Progenitor cell of endocrine pancreas (in vitro differentiated cells): ENCODE data around the gene SH3PXD2A. TPM values are rescaled to one million over a fixed set of nuclear protein-coding genes. Genes with fewer than 3 reads are reported as not detected.

ENCODE experiments used
- DNase-seq: peaks from one replicate; pipeline ENCODE4 v3.0.0; 2021; ENCODE audit warnings: low spot score; ENCODE audit not compliant: unreplicated experiment
- H3K27ac Mint-ChIP-seq: 2 replicates; pipeline ENCODE4 v1.8.0; 2021; ENCODE audit warnings: mild to moderate bottlenecking, moderate library complexity, mixed read lengths
- H3K27me3 Mint-ChIP-seq: 2 replicates; pipeline ENCODE4 v1.8.0; 2021; ENCODE audit warnings: mixed read lengths
- H3K36me3 Mint-ChIP-seq: 2 replicates; pipeline ENCODE4 v1.8.0; 2022; ENCODE audit warnings: mixed read lengths; ENCODE audit not compliant: insufficient read depth
- H3K4me1 Mint-ChIP-seq: 2 replicates; pipeline ENCODE4 v1.8.0; 2021; ENCODE audit warnings: low read depth, mixed read lengths
- H3K4me3 Mint-ChIP-seq: 2 replicates; pipeline ENCODE4 v1.8.0; 2021; ENCODE audit warnings: low read depth, mild to moderate bottlenecking, moderate library complexity, mixed read lengths
- H3K9me3 Mint-ChIP-seq: 2 replicates; pipeline ENCODE4 v1.8.0; 2021; ENCODE audit warnings: low read depth, mixed read lengths
- CTCF ChIP-seq: fragments of 200-600 bp; sonication (generic); IDR thresholded peaks from one replicate; pipeline ENCODE4 v1.5.0; 2021; ENCODE audit warnings: antibody characterized with exemption, mild to moderate bottlenecking; ENCODE audit not compliant: unreplicated experiment
- total RNA-seq: library from RNA; stranded (reverse); gene quantifications from 2 replicates; pipeline ENCODE4 v1.2.1, GENCODE V29; 2021

The SH3PXD2A gene
- total RNA-seq, 1 donor from 2014 or later = 28.0 TPM

GRCh38 chr10:103692436-103692951, 162.9 kb downstream of the SH3PXD2A start:
- H3K27ac Mint-ChIP-seq = no peak overlapping the region
- no peaks in the 10 kb centered on the region for H3K36me3 Mint-ChIP-seq
- peaks cover 9% of the 10 kb centered on the region for H3K4me1 Mint-ChIP-seq
- peak overlapping the region; percentile 21 for H3K4me3 Mint-ChIP-seq
- DNase-seq = no peak
- TF ChIP-seq CTCF = no peak
- peaks cover 31% of the 10 kb centered on the region for H3K27me3 Mint-ChIP-seq
- H3K9me3 Mint-ChIP-seq = no peaks in the 10 kb centered on the region

GRCh38 chr10:103691723-103692435, 163.5 kb downstream of the SH3PXD2A start:
- no peak for TF ChIP-seq CTCF
- H3K4me1 Mint-ChIP-seq = peaks cover 9% of the 10 kb centered on the region
- peaks cover 31% of the 10 kb centered on the region for H3K27me3 Mint-ChIP-seq
- H3K27ac Mint-ChIP-seq = no peak overlapping the region
- DNase-seq = no peak
- H3K36me3 Mint-ChIP-seq = no peaks in the 10 kb centered on the region
- H3K9me3 Mint-ChIP-seq = no peaks in the 10 kb centered on the region
- H3K4me3 Mint-ChIP-seq = peak overlapping the region; percentile 11

DNA sequence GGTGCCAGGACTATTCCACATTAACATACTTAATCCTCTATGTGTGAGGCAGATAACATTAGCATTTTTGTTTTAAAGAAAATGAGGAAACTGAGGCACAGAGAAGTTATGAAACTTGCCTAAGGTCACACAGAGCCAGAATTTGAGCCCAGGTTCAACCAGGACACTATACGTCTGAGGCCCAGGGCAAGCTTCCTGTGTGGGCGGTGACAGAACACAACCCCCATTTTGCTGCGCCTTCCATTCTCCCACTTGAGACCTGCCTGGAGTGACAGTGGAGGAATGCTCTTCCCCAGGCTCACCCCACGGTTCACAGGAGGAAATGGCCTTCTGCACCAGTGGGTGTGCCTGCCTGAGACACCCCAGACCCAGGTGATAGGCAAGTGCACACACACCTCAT, 164.1 kb downstream of the SH3PXD2A start:
- peaks cover 9% of the 10 kb centered on the region for H3K4me1 Mint-ChIP-seq
- TF ChIP-seq CTCF = no peak
- H3K36me3 Mint-ChIP-seq = no peaks in the 10 kb centered on the region
- H3K27ac Mint-ChIP-seq = no peak overlapping the region
- no peak overlapping the region for H3K4me3 Mint-ChIP-seq
- H3K27me3 Mint-ChIP-seq = peaks cover 28% of the 10 kb centered on the region
- no peaks in the 10 kb centered on the region for H3K9me3 Mint-ChIP-seq
- DNase-seq = no peak

DNA sequence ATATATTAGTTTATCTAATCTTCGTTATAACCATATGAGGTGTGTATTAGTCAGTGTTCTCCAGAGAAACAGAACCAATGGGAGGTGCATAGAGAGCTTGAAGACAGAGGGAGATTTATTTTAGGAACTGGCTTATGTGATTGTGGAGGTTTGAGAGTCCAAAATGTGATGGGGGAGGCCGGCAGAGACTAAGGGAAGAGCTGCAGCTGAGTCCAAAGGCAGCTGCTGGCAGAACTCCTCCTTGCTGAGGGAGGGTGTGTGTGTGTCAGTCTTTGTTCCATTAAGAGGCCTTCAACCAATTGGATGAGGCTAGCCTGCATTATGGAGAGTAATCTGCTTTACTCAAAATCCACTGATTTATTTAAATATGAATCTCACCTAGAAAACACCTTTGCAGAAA, 165.1 kb downstream of the SH3PXD2A start:
- no peak for TF ChIP-seq CTCF
- Mint-ChIP-seq H3K4me1 (peaks cover 9% of the 10 kb centered on the region), H3K27me3 (peaks cover 22% of the 10 kb centered on the region), H3K36me3 (no peaks in the 10 kb centered on the region), H3K9me3 (no peaks in the 10 kb centered on the region), H3K27ac (no peak overlapping the region), H3K4me3 (no peak overlapping the region)
- DNase-seq = no peak

GRCh38 chr10:103688491-103688890, 166.9 kb downstream of the SH3PXD2A start:
- no peak overlapping the region for H3K27ac Mint-ChIP-seq
- peaks cover 7% of the 10 kb centered on the region for H3K4me1 Mint-ChIP-seq

More at GRCh38 chr10:103688491-103688890, 166.9 kb downstream of the SH3PXD2A start:
- Mint-ChIP-seq H3K27me3 (peaks cover 11% of the 10 kb centered on the region), H3K4me3 (no peak overlapping the region), H3K36me3 (no peaks in the 10 kb centered on the region), H3K9me3 (no peaks in the 10 kb centered on the region)
- no peak for TF ChIP-seq CTCF
- no peak for DNase-seq
